Stimulated activated naive B cell treated with anti-CD40 and anti-IgM and Interleukin-4, amounts not matched to agents 10 μg/mL and 1 μg/mL and 100 μg/mL, for 72 hours (primary cell): ENCODE data around the gene MFSD6.
"Not testable (repeated sequence)": the region's sequence is repeated elsewhere in the genome, so short reads cannot be mapped to it uniquely, and the experiment has no call there.

ENCODE experiments used
- ATAC-seq, 2 donors: fragments of 150-1000 bp; cut with Tn5 transposase; replicated peaks; 2 replicates each; pipeline ENCODE4 v1.10.0; 2021; ENCODE audit warnings: moderate library complexity in 1 of 2
- DNase-seq: peaks from one replicate; pipeline ENCODE4 v3.0.0; 2021
- H3K27ac Mint-ChIP-seq: one replicate; pipeline ENCODE4 v1.8.0; 2022; ENCODE audit warnings: mild to moderate bottlenecking, mixed read lengths
- H3K27me3 Mint-ChIP-seq, 2 donors: one replicate each; pipeline ENCODE4 v1.8.0; 2022; ENCODE audit warnings: mixed read lengths in 2 of 2
- H3K36me3 Mint-ChIP-seq, 2 donors: one replicate each; pipeline ENCODE4 v1.8.0; 2022; ENCODE audit warnings: mixed read lengths in 2 of 2, mild to moderate bottlenecking in 1 of 2
- H3K4me1 Mint-ChIP-seq, 2 donors: one replicate each; pipeline ENCODE4 v1.8.0; 2022; ENCODE audit warnings: mixed read lengths in 2 of 2, mild to moderate bottlenecking in 1 of 2
- H3K4me3 Mint-ChIP-seq, 2 donors: one replicate each; pipeline ENCODE4 v1.8.0; 2022; ENCODE audit warnings: mild to moderate bottlenecking in 2 of 2, mixed read lengths in 2 of 2, moderate library complexity in 1 of 2
- H3K9me3 Mint-ChIP-seq, 2 donors: one replicate each; pipeline ENCODE4 v1.8.0; 2022; ENCODE audit warnings: mixed read lengths in 2 of 2, mild to moderate bottlenecking in 1 of 2

The MFSD6 gene

DNA sequence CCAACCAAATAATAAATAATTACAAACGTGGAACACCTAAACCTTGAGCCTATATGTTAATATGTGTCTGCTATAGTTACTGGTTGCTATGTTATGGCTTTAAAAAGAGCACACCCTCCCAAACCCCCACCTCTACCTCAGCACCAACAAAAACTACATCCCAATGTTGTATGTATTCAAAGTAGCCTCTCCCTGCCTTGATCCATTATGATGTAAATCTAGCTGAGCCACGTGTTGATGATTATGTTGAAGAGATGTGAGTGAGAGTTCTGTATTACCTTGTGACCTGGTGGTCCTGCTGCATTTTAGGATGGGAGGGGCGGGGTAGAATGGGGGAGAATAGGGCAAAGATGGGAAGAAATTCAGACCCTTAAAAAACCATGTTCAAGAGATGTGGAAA is 4.8 kb downstream of the MFSD6 start:
- Mint-ChIP-seq H3K27ac (no peak overlapping the region), H3K9me3 (no peaks in the 10 kb centered on the region), H3K4me1 (peaks cover 25 to 38% of the 10 kb centered on the region in 2 donors), H3K27me3 (no peaks in the 10 kb centered on the region), H3K36me3 (peaks cover 3 to 4% of the 10 kb centered on the region in 2 donors), H3K4me3 (no peak overlapping the region)
- ATAC-seq = no peak
- DNase-seq = no peak

DNA sequence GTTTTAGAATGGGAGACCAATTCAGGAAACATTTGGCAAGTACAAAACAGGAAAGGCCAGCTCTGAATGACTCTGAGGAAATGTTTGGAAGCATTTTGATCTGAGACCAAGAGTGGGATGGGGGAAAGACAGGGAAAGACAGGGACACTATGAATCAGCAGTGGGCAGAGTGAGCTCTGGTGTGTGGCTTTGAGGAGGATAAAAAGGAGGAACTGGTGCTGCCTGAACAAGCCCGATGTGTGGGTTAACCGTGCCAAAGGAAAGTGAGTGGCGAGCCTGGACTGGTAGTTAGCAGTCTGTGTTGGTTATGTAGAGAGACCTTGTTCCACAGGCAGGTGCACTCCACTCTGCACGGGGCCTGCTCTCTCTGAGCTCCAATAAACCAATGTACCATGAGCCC is 5.3 kb downstream of the MFSD6 start:
- Mint-ChIP-seq H3K27me3 (no peaks in the 10 kb centered on the region), H3K4me1 (peaks cover 27 to 42% of the 10 kb centered on the region in 2 donors), H3K36me3 (peaks cover 3 to 6% of the 10 kb centered on the region in 2 donors), H3K9me3 (no peaks in the 10 kb centered on the region), H3K4me3 (peak overlapping the region; percentile 11 to 40), H3K27ac (peak overlapping the region; percentile 42)
- DNase-seq = no peak
- peak; percentile 36 to 37 for ATAC-seq

DNA sequence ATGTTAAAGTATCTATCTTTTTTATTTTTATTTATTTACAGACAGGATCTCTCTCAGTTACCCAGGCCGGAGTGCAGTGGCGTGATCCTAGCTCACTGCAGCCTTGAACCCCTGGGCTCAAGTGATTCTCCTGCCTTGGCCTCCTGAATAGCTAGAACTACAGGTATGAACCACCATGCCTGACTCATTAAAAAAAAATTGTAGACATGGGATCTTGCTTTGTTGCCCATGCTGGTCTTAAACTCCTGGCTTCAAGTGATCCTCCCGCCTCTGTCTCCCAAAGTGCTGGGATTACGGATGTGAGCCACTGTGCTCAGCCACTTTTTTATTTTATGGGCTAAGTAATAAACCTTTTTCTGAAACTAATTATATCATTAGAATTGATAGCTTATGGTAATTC is 7.1 kb downstream of the MFSD6 start:
- H3K4me1 Mint-ChIP-seq = peaks cover 23 to 40% of the 10 kb centered on the region in 2 donors
- H3K9me3 Mint-ChIP-seq = no peaks in the 10 kb centered on the region
- H3K27me3 Mint-ChIP-seq = no peaks in the 10 kb centered on the region
- no peak overlapping the region for H3K4me3 Mint-ChIP-seq
- H3K27ac Mint-ChIP-seq = no peak overlapping the region
- DNase-seq = no peak
- peaks cover 3 to 8% of the 10 kb centered on the region in 2 donors for H3K36me3 Mint-ChIP-seq
- no peak for ATAC-seq

- Mint-ChIP-seq H3K9me3 (no peaks in the 10 kb centered on the region), H3K27me3 (no peaks in the 10 kb centered on the region), H3K4me1 (peaks cover 26 to 48% of the 10 kb centered on the region in 2 donors), H3K36me3 (peaks cover 3 to 12% of the 10 kb centered on the region in 2 donors), H3K4me3 (peak overlapping the region in 1 of 2 donors; percentile 29), H3K27ac (peak overlapping the region; percentile 70)
- ATAC-seq (peak; percentile 34), DNase-seq (no peak)
Measured at GRCh38 chr2:190415794-190416775, 7.9 kb downstream of the MFSD6 start.

- Mint-ChIP-seq H3K36me3 (peaks cover 3 to 12% of the 10 kb centered on the region in 2 donors), H3K27me3 (no peaks in the 10 kb centered on the region), H3K27ac (no peak overlapping the region), H3K4me1 (peaks cover 26 to 46% of the 10 kb centered on the region in 2 donors), H3K9me3 (no peaks in the 10 kb centered on the region), H3K4me3 (no peak overlapping the region)
- DNase-seq = no peak
- no peak for ATAC-seq
Measured at GRCh38 chr2:190417045-190417842, 9.1 kb downstream of the MFSD6 start.

- DNase-seq (no peak), ATAC-seq (no peak)
- H3K4me1 Mint-ChIP-seq = peaks cover 14 to 42% of the 10 kb centered on the region in 2 donors
- no peak overlapping the region for H3K27ac Mint-ChIP-seq
- H3K27me3 Mint-ChIP-seq = no peaks in the 10 kb centered on the region
- H3K36me3 Mint-ChIP-seq = peaks cover under 1 to 18% of the 10 kb centered on the region in 2 donors
- H3K9me3 Mint-ChIP-seq = no peaks in the 10 kb centered on the region
- no peak overlapping the region for H3K4me3 Mint-ChIP-seq
Measured at GRCh38 chr2:190418727-190419126, 10.6 kb downstream of the MFSD6 start.

GRCh38 chr2:190420801-190421200 is 12.6 kb downstream of the MFSD6 start:
- Mint-ChIP-seq H3K4me1 (peaks cover 12 to 42% of the 10 kb centered on the region in 2 donors), H3K9me3 (no peaks in the 10 kb centered on the region), H3K27me3 (no peaks in the 10 kb centered on the region), H3K4me3 (no peak overlapping the region), H3K36me3 (peaks cover under 1 to 18% of the 10 kb centered on the region in 2 donors), H3K27ac (no peak overlapping the region)
- ATAC-seq (no peak), DNase-seq (no peak)

DNA sequence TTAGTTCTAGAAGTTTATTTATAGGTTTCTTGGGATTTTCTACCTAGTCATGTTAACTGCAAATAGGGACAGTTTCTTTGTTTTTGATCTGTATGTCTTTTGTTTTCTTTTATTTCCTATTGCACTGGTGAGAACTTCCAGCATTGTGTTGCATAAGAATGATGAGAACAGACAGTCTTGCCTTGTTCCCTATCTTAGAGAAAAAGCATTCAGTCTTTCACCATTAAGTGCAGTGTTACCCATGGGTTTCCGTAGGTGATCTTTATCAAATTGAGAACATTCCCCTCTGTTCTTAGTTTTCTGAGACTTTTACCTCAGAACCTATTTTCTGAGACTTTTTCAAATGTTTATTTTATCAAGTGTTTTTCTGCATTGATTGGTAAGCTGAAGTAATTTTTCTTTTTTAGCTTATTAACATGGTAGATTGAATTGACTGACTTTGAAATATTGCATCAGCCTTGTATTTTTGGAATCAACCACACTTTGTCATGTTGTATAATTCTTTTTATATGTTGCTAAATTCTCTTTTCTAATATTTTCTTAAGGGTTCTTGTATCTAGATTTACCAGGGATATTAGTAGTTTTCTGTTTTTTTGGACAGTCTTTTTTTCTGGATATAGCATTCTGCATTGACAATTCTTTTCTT is 17.2 kb downstream of the MFSD6 start:
- H3K36me3 Mint-ChIP-seq = peaks cover 11 to 26% of the 10 kb centered on the region in 2 donors
- no peaks in the 10 kb centered on the region for H3K27me3 Mint-ChIP-seq
- DNase-seq (no peak), ATAC-seq (no peak)
- H3K9me3 Mint-ChIP-seq = no peaks in the 10 kb centered on the region
- no peak overlapping the region for H3K4me3 Mint-ChIP-seq
- peaks cover 7 to 34% of the 10 kb centered on the region in 2 donors for H3K4me1 Mint-ChIP-seq
- no peak overlapping the region for H3K27ac Mint-ChIP-seq

GRCh38 chr2:190425883-190426658 is 17.9 kb downstream of the MFSD6 start:
- H3K4me3 Mint-ChIP-seq = no peak overlapping the region
- ATAC-seq = no peak
- H3K27ac Mint-ChIP-seq = no peak overlapping the region
- no peak for DNase-seq
- peaks cover 11 to 22% of the 10 kb centered on the region in 2 donors for H3K36me3 Mint-ChIP-seq
- no peaks in the 10 kb centered on the region for H3K27me3 Mint-ChIP-seq
- peaks cover 4 to 27% of the 10 kb centered on the region in 2 donors for H3K4me1 Mint-ChIP-seq
- H3K9me3 Mint-ChIP-seq = no peaks in the 10 kb centered on the region

DNA sequence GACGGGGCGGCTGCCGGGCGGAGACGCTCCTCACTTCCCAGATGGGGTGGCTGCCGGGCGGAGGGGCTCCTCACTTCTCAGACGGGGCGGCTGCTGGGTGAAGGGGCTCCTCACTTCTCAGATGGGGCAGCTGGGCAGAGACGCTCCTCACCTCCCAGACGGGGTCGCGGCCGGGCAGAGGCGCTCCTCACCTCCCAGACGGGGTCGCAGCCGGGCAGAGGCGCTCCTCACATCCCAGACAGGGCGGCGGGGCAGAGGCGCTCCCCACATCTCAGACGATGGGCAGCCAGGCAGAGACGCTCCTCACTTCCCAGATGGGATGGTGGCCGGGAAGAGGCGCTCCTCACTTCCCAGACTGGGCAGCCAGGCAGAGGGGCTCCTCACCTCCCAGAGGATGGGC is 22.7 kb downstream of the MFSD6 start:
- not testable (repeated sequence) for ATAC-seq, H3K27me3 Mint-ChIP-seq, H3K4me3 Mint-ChIP-seq, DNase-seq, H3K9me3 Mint-ChIP-seq, H3K27ac Mint-ChIP-seq
- H3K36me3 Mint-ChIP-seq = peaks cover 19 to 22% of the 10 kb centered on the region in 2 donors
- H3K4me1 Mint-ChIP-seq = peaks cover 17 to 51% of the 10 kb centered on the region in 2 donors

DNA sequence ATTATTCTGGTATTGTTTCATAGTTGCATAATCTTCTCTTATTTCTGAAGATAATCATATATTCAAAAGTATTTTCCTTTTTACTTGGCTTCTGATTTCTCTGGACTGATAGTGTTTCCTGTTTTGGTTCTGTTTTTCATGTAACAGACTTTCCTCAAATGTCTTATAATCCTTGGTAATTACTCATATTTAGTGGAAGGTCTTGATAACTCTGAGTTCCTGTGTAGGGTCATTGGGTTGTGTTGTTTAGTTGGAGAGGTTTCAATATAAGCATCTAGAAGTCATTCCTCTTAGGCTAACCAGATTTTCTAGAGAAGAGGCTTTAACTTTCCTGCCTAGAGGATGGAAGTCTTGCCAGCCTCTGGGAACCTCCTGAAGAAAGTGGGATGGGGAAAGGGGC is 23.8 kb downstream of the MFSD6 start:
- Mint-ChIP-seq H3K27me3 (no peaks in the 10 kb centered on the region), H3K4me3 (no peak overlapping the region), H3K27ac (no peak overlapping the region), H3K36me3 (peaks cover 21 to 26% of the 10 kb centered on the region in 2 donors), H3K9me3 (no peaks in the 10 kb centered on the region), H3K4me1 (peaks cover 22 to 44% of the 10 kb centered on the region in 2 donors)
- DNase-seq = no peak
- no peak for ATAC-seq

DNA sequence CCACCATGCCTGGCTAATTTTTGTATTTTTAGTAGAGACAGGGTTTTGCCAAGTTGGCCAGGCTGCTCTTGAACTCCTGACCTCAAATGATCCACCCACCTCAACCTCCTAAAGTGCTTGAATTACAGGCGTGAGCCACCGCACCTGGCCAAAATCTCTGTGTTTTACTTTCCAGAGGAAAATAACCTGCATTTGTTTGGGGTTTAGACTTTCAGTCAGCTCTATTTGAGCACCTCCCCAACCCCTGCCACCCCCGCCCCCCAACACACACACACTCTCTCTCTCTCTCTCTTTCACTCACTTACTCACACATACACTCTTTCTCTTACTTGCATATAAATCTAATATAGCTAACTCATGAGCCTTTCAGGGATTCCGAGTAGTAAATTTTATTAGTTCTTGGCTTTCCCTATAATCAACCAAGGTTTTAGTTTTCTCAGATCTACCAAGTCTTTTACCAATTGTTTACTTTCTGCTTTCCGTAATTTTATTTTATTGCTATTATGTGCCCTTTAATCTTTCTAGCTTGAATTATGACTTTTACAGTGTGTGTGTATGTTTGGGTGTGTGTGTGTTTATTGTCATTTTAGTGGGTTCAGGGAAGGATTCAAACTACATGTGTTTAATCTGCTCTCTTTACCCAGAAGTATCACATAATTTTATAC is 24.5 kb downstream of the MFSD6 start:
- H3K27me3 Mint-ChIP-seq = no peaks in the 10 kb centered on the region
- H3K4me1 Mint-ChIP-seq = peaks cover 22 to 43% of the 10 kb centered on the region in 2 donors
- peaks cover 23 to 30% of the 10 kb centered on the region in 2 donors for H3K36me3 Mint-ChIP-seq
- H3K4me3 Mint-ChIP-seq = no peak overlapping the region
- ATAC-seq (no peak), DNase-seq (no peak)
- no peaks in the 10 kb centered on the region for H3K9me3 Mint-ChIP-seq
- no peak overlapping the region for H3K27ac Mint-ChIP-seq

DNA sequence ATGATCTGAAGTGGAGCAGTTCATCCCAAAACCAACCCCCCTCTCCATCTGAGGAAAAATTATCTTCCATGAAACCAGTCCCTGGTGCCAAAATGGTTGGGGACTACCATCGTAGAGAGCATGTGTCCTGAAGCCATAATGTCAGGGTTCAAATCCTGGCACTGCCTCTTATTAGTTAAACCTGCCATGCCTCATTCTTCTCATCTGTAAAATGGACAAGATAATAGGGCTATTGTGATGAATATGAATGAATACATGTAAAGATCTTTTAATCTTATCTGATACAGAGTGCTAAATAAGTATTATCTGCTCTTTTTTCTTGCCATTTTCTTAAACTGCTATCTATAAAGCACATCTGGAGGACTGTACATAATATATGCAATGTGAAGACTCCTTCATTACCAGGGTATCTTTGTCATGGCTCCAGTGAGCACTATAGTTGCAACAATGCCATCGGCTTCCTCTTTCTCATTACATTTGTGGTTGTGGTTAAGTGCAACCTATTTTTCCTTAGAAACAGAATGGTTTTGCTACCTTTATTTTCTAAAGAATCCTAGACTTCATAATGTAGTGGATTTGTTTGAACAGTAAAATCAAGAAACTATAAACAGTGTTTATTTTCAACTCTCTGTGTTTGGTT is 27.0 kb downstream of the MFSD6 start:
- Mint-ChIP-seq H3K4me1 (peaks cover 26 to 54% of the 10 kb centered on the region in 2 donors), H3K9me3 (no peaks in the 10 kb centered on the region), H3K36me3 (peaks cover 25 to 29% of the 10 kb centered on the region in 2 donors), H3K27me3 (no peaks in the 10 kb centered on the region), H3K4me3 (no peak overlapping the region), H3K27ac (peak overlapping the region; percentile 22)
- ATAC-seq (peak; percentile 96 to 97), DNase-seq (no peak)
